Endothelial cell (in vitro differentiated cells): Measurements from ENCODE around the gene GABRG2. TPM values are rescaled to one million over a fixed set of nuclear protein-coding genes. Genes with fewer than 3 reads are reported as not detected.
A peak's percentile ranks its signal among the peaks of the same experiment; 100 is the strongest.

Experiments
- DNase-seq: peaks from one replicate; pipeline ENCODE4 v3.0.0; 2021; ENCODE audit warnings: low spot score
- H3K27ac Mint-ChIP-seq: one replicate; pipeline ENCODE4 v1.8.0; 2021; ENCODE audit warnings: mixed read lengths, inconsistent platforms; ENCODE audit not compliant: unreplicated experiment
- H3K27me3 Mint-ChIP-seq: one replicate; pipeline ENCODE4 v1.8.0; 2021; ENCODE audit warnings: mild to moderate bottlenecking, moderate library complexity, mixed read lengths, inconsistent platforms; ENCODE audit not compliant: unreplicated experiment
- H3K36me3 Mint-ChIP-seq: one replicate; pipeline ENCODE4 v1.8.0; 2021; ENCODE audit warnings: mild to moderate bottlenecking, low read depth, mixed read lengths, inconsistent platforms; ENCODE audit not compliant: unreplicated experiment
- H3K4me1 Mint-ChIP-seq: one replicate; pipeline ENCODE4 v1.8.0; 2021; ENCODE audit warnings: mild to moderate bottlenecking, mixed read lengths, inconsistent platforms; ENCODE audit not compliant: unreplicated experiment
- H3K4me3 Mint-ChIP-seq: one replicate; pipeline ENCODE4 v1.8.0; 2021; ENCODE audit warnings: mild to moderate bottlenecking, mixed read lengths, inconsistent platforms; ENCODE audit not compliant: unreplicated experiment
- H3K9me3 Mint-ChIP-seq: one replicate; pipeline ENCODE4 v1.8.0; 2021; ENCODE audit warnings: mixed read lengths, inconsistent platforms; ENCODE audit not compliant: unreplicated experiment
- CTCF ChIP-seq: fragments of 200-600 bp; sonication (generic); IDR thresholded peaks from one replicate; pipeline ENCODE4 v1.5.0; 2021; ENCODE audit warnings: antibody characterized with exemption; ENCODE audit not compliant: unreplicated experiment
- long read RNA-seq: library from polyadenylated mRNA; unstranded; transcript quantifications from one replicate; pipeline ENCODE4 v2.0.0, GENCODE V29; 2020; ENCODE audit not compliant: unreplicated experiment
- total RNA-seq: library from RNA; stranded (reverse); fragmentation: NEBNext Ultra II Directional; extraction: Animal tissue kit (Norgen Biotek cat#: 25700); gene quantifications from one replicate; pipeline ENCODE4 v1.2.1, GENCODE V29; 2021; ENCODE audit not compliant: unreplicated experiment

GABRG2 gene
- total RNA-seq: 0.51 TPM
- long read RNA-seq: 0 reads

GRCh38 chr5:162067655-162068411 is at the start of gene GABRG2:
Gene GABRG2, plus strand, starts transcription at chr5:162067773. Its CDS starts 227 bp downstream, at chr5:162068000.
- no peaks in the 10 kb centered on the region for H3K9me3 Mint-ChIP-seq
- H3K4me1 Mint-ChIP-seq: peaks cover 7% of the 10 kb centered on the region
- DNase-seq: no peak
- H3K36me3 Mint-ChIP-seq: no peaks in the 10 kb centered on the region
- no peak for TF ChIP-seq CTCF
- H3K27ac Mint-ChIP-seq: no peak within 1 kb of the TSS
- H3K27me3 Mint-ChIP-seq: peaks cover 8% of the 10 kb centered on the region
- peak within 1 kb of the TSS; percentile 50 for H3K4me3 Mint-ChIP-seq

GRCh38 chr5:162025312-162025711 is 42.3 kb upstream of the GABRG2 start:
- no peak for TF ChIP-seq CTCF
- Mint-ChIP-seq H3K36me3 (no peaks in the 10 kb centered on the region), H3K27me3 (peaks cover 5% of the 10 kb centered on the region), H3K9me3 (peaks cover 4% of the 10 kb centered on the region), H3K4me1 (peaks cover 8% of the 10 kb centered on the region), H3K27ac (no peak overlapping the region), H3K4me3 (no peak overlapping the region)
- DNase-seq: no peak

GRCh38 chr5:162026803-162027202 is 40.8 kb upstream of the GABRG2 start:
- H3K27me3 Mint-ChIP-seq: peaks cover 5% of the 10 kb centered on the region
- no peak overlapping the region for H3K27ac Mint-ChIP-seq
- no peak overlapping the region for H3K4me3 Mint-ChIP-seq
- peaks cover 4% of the 10 kb centered on the region for H3K9me3 Mint-ChIP-seq
- no peaks in the 10 kb centered on the region for H3K36me3 Mint-ChIP-seq
- no peak for TF ChIP-seq CTCF
- H3K4me1 Mint-ChIP-seq: peaks cover 8% of the 10 kb centered on the region
- no peak for DNase-seq

- TF ChIP-seq CTCF: no peak
- Mint-ChIP-seq H3K27ac (no peak overlapping the region), H3K9me3 (no peaks in the 10 kb centered on the region), H3K27me3 (no peaks in the 10 kb centered on the region), H3K4me1 (no peaks in the 10 kb centered on the region), H3K36me3 (no peaks in the 10 kb centered on the region), H3K4me3 (no peak overlapping the region)
- DNase-seq: no peak
Measured at GRCh38 chr5:162037431-162037830, 30.1 kb upstream of the GABRG2 start.

- H3K4me3 Mint-ChIP-seq: no peak overlapping the region
- H3K4me1 Mint-ChIP-seq: no peaks in the 10 kb centered on the region
- no peak overlapping the region for H3K27ac Mint-ChIP-seq
Measured at GRCh38 chr5:162047279-162047678, 20.3 kb upstream of the GABRG2 start.

More at GRCh38 chr5:162047279-162047678, 20.3 kb upstream of the GABRG2 start:
- no peaks in the 10 kb centered on the region for H3K27me3 Mint-ChIP-seq
- no peaks in the 10 kb centered on the region for H3K36me3 Mint-ChIP-seq
- no peak for TF ChIP-seq CTCF
- no peak for DNase-seq
- H3K9me3 Mint-ChIP-seq: no peaks in the 10 kb centered on the region
